ENCODE measurements around the gene VWC2. TPM values are rescaled to one million over a fixed set of nuclear protein-coding genes. Genes with fewer than 3 reads are reported as not detected.
A peak's percentile ranks its signal among the peaks of the same experiment; 100 is the strongest.

The VWC2 gene
- total RNA-seq, 1 donor from 2014 or later = 7.7 TPM

- intact Hi-C loops (cut with DNase I) = loop anchor here (10.0 kb wide), 1 partner anchor 152 kb away; no protein-coding TSS in a partner anchor
- peak; percentile 5 for ATAC-seq (ENCODE audit: poor library complexity)
These were observed 3.6 kb downstream of the VWC2 start for GRCh38 chr7:49776994-49777393.

GRCh38 chr7:49778731-49779270, 5.4 kb downstream of the VWC2 start:
- intact Hi-C loops (cut with DNase I) = loop anchor here (10.0 kb wide), 1 partner anchor 154 kb away; no protein-coding TSS in a partner anchor
- ATAC-seq (ENCODE audit: poor library complexity) (no peak), DNase-seq (no peak)

More at GRCh38 chr7:49776994-49777393, 3.6 kb downstream of the VWC2 start:
- DNase-seq = no peak

- intact Hi-C loops (cut with DNase I) = no loop called here
- DNase-seq (no peak), ATAC-seq (ENCODE audit: poor library complexity) (no peak)
These were observed 7.5 kb downstream of the VWC2 start for GRCh38 chr7:49780953-49781352.

GRCh38 chr7:49781996-49782395, 8.6 kb downstream of the VWC2 start:
- DNase-seq = no peak
- no peak for ATAC-seq (ENCODE audit: poor library complexity)
- intact Hi-C loops (cut with DNase I) = no loop called here

GRCh38 chr7:49783446-49783845, 10.0 kb downstream of the VWC2 start:
- DNase-seq = peak; percentile 82
- intact Hi-C loops (cut with DNase I) = no loop called here
- ATAC-seq (ENCODE audit: poor library complexity) = peak; percentile 94

- DNase-seq = no peak
- intact Hi-C loops (cut with DNase I) = no loop called here
- ATAC-seq (ENCODE audit: poor library complexity) = peak; percentile 32
These were observed 14.5 kb downstream of the VWC2 start for GRCh38 chr7:49787980-49788379.

GRCh38 chr7:49788455-49789059, 15.1 kb downstream of the VWC2 start:
- ATAC-seq (ENCODE audit: poor library complexity) = no peak
- intact Hi-C loops (cut with DNase I) = no loop called here

GRCh38 chr7:49789736-49790135, 16.3 kb downstream of the VWC2 start:
- ATAC-seq (ENCODE audit: poor library complexity) (no peak), DNase-seq (no peak)
- intact Hi-C loops (cut with DNase I) = loop anchor here (5.0 kb wide), 1 partner anchor 307 kb away; no protein-coding TSS in a partner anchor

More at GRCh38 chr7:49788455-49789059, 15.1 kb downstream of the VWC2 start:
- no peak for DNase-seq

- ATAC-seq (ENCODE audit: poor library complexity) (peak; percentile 16), DNase-seq (no peak)
- intact Hi-C loops (cut with DNase I) = loop anchor here (5.0 kb wide), 1 partner anchor 308 kb away; no protein-coding TSS in a partner anchor
These were observed 16.8 kb downstream of the VWC2 start for GRCh38 chr7:49790209-49790608.

GRCh38 chr7:49791088-49791741, 17.8 kb downstream of the VWC2 start:
- no peak for DNase-seq
- intact Hi-C loops (cut with DNase I) = loop anchor here (5.0 kb wide), 1 partner anchor 309 kb away; no protein-coding TSS in a partner anchor
- ATAC-seq (ENCODE audit: poor library complexity) = peak; percentile 84

GRCh38 chr7:49797987-49798660, 24.7 kb downstream of the VWC2 start:
- intact Hi-C loops (cut with DNase I) = no loop called here
- ATAC-seq (ENCODE audit: poor library complexity) = peak; percentile 25
- no peak for DNase-seq

GRCh38 chr7:49800031-49800430, 26.6 kb downstream of the VWC2 start:
- ATAC-seq (ENCODE audit: poor library complexity) (no peak), DNase-seq (no peak)
- intact Hi-C loops (cut with DNase I) = no loop called here

GRCh38 chr7:49802600-49802999, 29.2 kb downstream of the VWC2 start:
- DNase-seq (no peak), ATAC-seq (ENCODE audit: poor library complexity) (no peak)
- intact Hi-C loops (cut with DNase I) = no loop called here

- peak; percentile 78 for ATAC-seq (ENCODE audit: poor library complexity)
- intact Hi-C loops (cut with DNase I) = no loop called here
- no peak for DNase-seq
These were observed 30.4 kb downstream of the VWC2 start for GRCh38 chr7:49803812-49804211.

- ATAC-seq (ENCODE audit: poor library complexity) = no peak
- intact Hi-C loops (cut with DNase I) = no loop called here
These were observed 32.1 kb downstream of the VWC2 start for GRCh38 chr7:49805371-49806007.

GRCh38 chr7:49812534-49812933, 39.1 kb downstream of the VWC2 start:
- peak; percentile 37 for ATAC-seq (ENCODE audit: poor library complexity)
- intact Hi-C loops (cut with DNase I) = no loop called here
- no peak for DNase-seq

More at GRCh38 chr7:49805371-49806007, 32.1 kb downstream of the VWC2 start:
- DNase-seq = no peak

- ATAC-seq (ENCODE audit: poor library complexity) = peak; percentile 61
- DNase-seq = no peak
- intact Hi-C loops (cut with DNase I) = no loop called here
These were observed 43.8 kb downstream of the VWC2 start for GRCh38 chr7:49817279-49817678.

- intact Hi-C loops (cut with DNase I) = no loop called here
- ATAC-seq (ENCODE audit: poor library complexity) (no peak), DNase-seq (no peak)
These were observed 47.7 kb downstream of the VWC2 start for GRCh38 chr7:49821181-49821580.

GRCh38 chr7:49822856-49823255, 49.4 kb downstream of the VWC2 start:
- ATAC-seq (ENCODE audit: poor library complexity) (peak; percentile 71), DNase-seq (no peak)
- intact Hi-C loops (cut with DNase I) = no loop called here

Measured in Right ventricle myocardium superior (tissue), 1 donor.